ENCODE results near the gene CEP112. TPM values are rescaled to one million over a fixed set of nuclear protein-coding genes. Genes with fewer than 3 reads are reported as not detected.

The CEP112 gene
- total and polyA plus RNA-seq, 2 of the 13 experiments (the other 11 are each of a cell fraction or from before 2014, with no cell fraction given), result 1.2 to 3.4 TPM

DNA sequence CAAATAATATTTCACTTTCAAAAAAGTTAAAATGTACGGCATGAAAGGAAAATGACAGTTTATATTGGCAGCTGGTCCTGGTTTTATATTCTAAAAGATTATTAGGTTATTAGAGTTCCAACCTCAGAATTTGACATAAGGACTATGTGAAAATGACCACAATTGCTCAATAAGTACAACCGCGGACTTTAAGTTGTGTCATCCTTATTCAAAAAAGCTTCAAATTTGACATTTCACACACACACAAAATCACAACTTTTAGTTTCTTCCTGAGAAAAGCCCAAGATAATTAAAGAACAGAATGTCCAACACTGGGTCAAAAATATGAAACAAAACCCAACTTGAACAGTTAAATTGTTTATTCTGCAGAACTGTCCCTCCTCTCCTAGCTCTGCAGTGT is 497.3 kb downstream of the CEP112 start (continued):
- TF ChIP-seq NR2F6 (IDR thresholded peaks at IDR 0.05) (no peak), NR2F6 (CRISPR knock-in tag; IDR thresholded peaks at IDR 0.05) (no peak), LCORL (IDR thresholded peaks at IDR 0.05) (no peak), LCORL (CRISPR knock-in tag; IDR thresholded peaks at IDR 0.05) (no peak), ZBTB7A (CRISPR knock-in tag; IDR thresholded peaks at IDR 0.05) (no peak)
- TF ChIP-seq, protein P1, sequence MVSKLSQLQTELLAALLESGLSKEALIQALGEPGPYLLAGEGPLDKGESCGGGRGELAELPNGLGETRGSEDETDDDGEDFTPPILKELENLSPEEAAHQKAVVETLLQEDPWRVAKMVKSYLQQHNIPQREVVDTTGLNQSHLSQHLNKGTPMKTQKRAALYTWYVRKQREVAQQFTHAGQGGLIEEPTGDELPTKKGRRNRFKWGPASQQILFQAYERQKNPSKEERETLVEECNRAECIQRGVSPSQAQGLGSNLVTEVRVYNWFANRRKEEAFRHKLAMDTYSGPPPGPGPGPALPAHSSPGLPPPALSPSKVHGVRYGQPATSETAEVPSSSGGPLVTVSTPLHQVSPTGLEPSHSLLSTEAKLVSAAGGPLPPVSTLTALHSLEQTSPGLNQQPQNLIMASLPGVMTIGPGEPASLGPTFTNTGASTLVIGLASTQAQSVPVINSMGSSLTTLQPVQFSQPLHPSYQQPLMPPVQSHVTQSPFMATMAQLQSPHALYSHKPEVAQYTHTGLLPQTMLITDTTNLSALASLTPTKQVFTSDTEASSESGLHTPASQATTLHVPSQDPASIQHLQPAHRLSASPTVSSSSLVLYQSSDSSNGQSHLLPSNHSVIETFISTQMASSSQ (IDR thresholded peaks at IDR 0.05; ENCODE audit: low read depth), result no peak
- TF ChIP-seq, protein P1 (CRISPR knock-in tag; IDR thresholded peaks at IDR 0.05; ENCODE audit: borderline replicate concordance), result no peak

DNA sequence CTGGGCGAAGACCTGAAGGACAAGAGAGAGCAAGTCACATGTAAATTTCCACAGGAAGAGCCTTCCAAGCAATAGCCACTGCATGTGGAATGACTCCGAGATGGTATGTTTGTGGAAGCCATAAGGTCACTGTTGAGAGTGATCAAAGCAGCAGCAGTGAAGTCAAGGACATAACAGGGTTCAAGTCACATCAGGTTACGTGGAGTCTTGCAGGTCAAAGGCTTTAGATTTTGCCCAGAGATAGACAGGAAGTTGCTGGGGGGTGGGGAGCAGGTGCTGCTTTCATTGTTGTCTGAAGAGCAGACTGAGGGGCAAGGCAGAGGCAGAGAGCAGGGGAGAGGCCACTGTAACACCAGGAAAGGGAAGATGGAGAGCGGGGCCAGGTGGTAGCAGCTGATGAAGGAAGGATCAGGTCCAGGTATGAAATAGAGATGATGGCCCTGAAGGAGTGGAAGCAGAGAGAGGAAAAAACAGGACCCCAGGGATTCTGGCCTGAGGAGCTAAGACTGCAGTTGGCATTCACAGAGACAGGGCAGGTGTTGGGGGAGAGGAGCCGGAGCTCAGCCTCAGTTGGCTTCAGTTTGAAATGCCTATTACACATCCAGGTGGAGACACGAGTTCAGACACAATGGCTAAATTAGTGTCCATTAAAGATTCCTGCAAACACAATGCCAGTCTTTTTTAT is 501.2 kb downstream of the CEP112 start:
- BruUV-seq (replicated peaks), result no TSS peak
- Histone ChIP-seq H2AFZ (ENCODE audit: low read length) (no peak overlapping the region), H3K4me2 (ENCODE audit: low read depth, low read length) (peak overlapping the region; percentile 66), H3K36me3 (replicated peaks in 1 of 2; ENCODE audit: control insufficient read depth in 1 of 2, insufficient read depth in 2 of 2, low read length in 2 of 2) (no peaks in the 10 kb centered on the region), H3K79me2 (ENCODE audit: insufficient read depth, low read length) (no peaks in the 10 kb centered on the region), H4K20me1 (ENCODE audit: insufficient read depth, low read length) (no peaks in the 10 kb centered on the region), H3K9me3 (ENCODE audit: low read length) (no peaks in the 10 kb centered on the region), H3K9ac (ENCODE audit: insufficient read depth, low read depth, low read length) (peak overlapping the region; percentile 43), H3K4me1 (ENCODE audit: insufficient read depth, low read length) (peaks cover 51% of the 10 kb centered on the region), H3K27me3 (ENCODE audit: control insufficient read depth in 1 of 2, insufficient read depth in 2 of 2, low read length in 2 of 2) (no peaks in the 10 kb centered on the region), H3K4me3 (replicated peaks in 1 of 3; ENCODE audit: insufficient read depth in 1 of 3, low read depth in 2 of 3, low read length in 3 of 3) (peak overlapping the region in 2 of 3 experiments; percentile 6 to 30; a peak in 1 of 6 replicates), H3K27ac (ENCODE audit: extremely low read length, insufficient read depth, low read length) (peak overlapping the region; percentile 62)
- DNase-seq (ENCODE audit: low spot score) (peak; percentile 95), FAIRE-seq (peak; percentile 90), ATAC-seq (peak; percentile 88)
- in situ Hi-C loops (cut with HindIII; ENCODE audit: extremely low pct_ligation_motif_present, low pct_unique_long_range_greater_than_20kb) (no loop called here), intact Hi-C loops (cut with micrococcal nuclease; ENCODE audit: unreplicated experiment) (loop anchor here (1.0 to 10.0 kb wide), 3 partner anchors 20 to 129 kb away; partner anchors contain the start of gene AXIN2)
- ChIA-PET POLR2A (interaction anchor here (0.9 to 1.8 kb wide), 4 partner anchors 20 to 62 kb away, joined by 3 to 5 read pairs (median 4); no protein-coding TSS in a partner anchor), CTCF (ENCODE audit: low intra/inter-chr PET ratio, low total read pairs) (no interaction called here)
- WGBS (ENCODE audit: low lambda C conversion rate), result 40% methylated on average over 6 of the region's 6 CpGs
- TF ChIP-seq ZNF335 (CRISPR knock-in tag; IDR thresholded peaks at IDR 0.05) (peak; percentile 83), MBNL3 (CRISPR knock-in tag; conservative IDR thresholded peaks at IDR 0.05) (no peak), SIX1 (CRISPR knock-in tag; IDR thresholded peaks at IDR 0.05; ENCODE audit: borderline replicate concordance) (peak; percentile 95), SATB2 (CRISPR knock-in tag; IDR thresholded peaks at IDR 0.05) (no peak), RAD51 (IDR thresholded peaks at IDR 0.05; ENCODE audit: borderline replicate concordance) (no peak), ELF1 (CRISPR knock-in tag; IDR thresholded peaks at IDR 0.05) (peak; percentile 73), ZFP62 (CRISPR knock-in tag; IDR thresholded peaks at IDR 0.05) (no peak), FOXP1 (IDR thresholded peaks at IDR 0.05) (no peak), FOXP1 (CRISPR knock-in tag; IDR thresholded peaks at IDR 0.05) (peak; percentile 91), ZNF121 (CRISPR knock-in tag; IDR thresholded peaks at IDR 0.05) (no peak), ZNF143 (CRISPR knock-in tag; IDR thresholded peaks at IDR 0.05) (no peak; the same call in 1 of the 2 replicates), ATAD3A (CRISPR knock-in tag; IDR thresholded peaks at IDR 0.05) (no peak), ZNF510 (CRISPR knock-in tag; IDR thresholded peaks at IDR 0.05; ENCODE audit: low read depth) (peak; percentile 89; the same call in 1 of the 2 replicates), ZNF230 (CRISPR knock-in tag; IDR thresholded peaks at IDR 0.05) (peak; percentile 72; the same call in 1 of the 2 replicates), AHR (CRISPR knock-in tag; IDR thresholded peaks at IDR 0.05) (no peak)
- TF ChIP-seq, protein P2, sequence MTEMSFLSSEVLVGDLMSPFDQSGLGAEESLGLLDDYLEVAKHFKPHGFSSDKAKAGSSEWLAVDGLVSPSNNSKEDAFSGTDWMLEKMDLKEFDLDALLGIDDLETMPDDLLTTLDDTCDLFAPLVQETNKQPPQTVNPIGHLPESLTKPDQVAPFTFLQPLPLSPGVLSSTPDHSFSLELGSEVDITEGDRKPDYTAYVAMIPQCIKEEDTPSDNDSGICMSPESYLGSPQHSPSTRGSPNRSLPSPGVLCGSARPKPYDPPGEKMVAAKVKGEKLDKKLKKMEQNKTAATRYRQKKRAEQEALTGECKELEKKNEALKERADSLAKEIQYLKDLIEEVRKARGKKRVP (CRISPR knock-in tag; IDR thresholded peaks at IDR 0.05), result 0 out of 4 replicates have a peak, but pooled peaks of 1 of the 2 experiments have one; percentile 29

Data from HepG2 (cell line).